CD4-positive, alpha-beta T cell treated with Interleukin-4 for 1 hour (primary cell): ENCODE results near the gene CHPT1.

Experiments
- DNase-seq, 2 donors: peaks; one replicate each; pipeline ENCODE4 v3.0.0-alpha.2; 2020 to 2022

CHPT1 gene

GRCh38 chr12:101768781-101769180 lies 71.3 kb downstream of the CHPT1 start:
- no peak for DNase-seq

GRCh38 chr12:101769865-101770264 lies 72.4 kb downstream of the CHPT1 start:
- DNase-seq: no peak

GRCh38 chr12:101772012-101772775 lies 74.8 kb downstream of the CHPT1 start:
- DNase-seq: no peak

- DNase-seq: peak; percentile 77 to 79
Observed at GRCh38 chr12:101773650-101774162, 76.3 kb downstream of the CHPT1 start.

GRCh38 chr12:101775816-101776215 lies 78.4 kb downstream of the CHPT1 start:
- DNase-seq: no peak

- DNase-seq: no peak
Observed at GRCh38 chr12:101777485-101777884, 80.0 kb downstream of the CHPT1 start.

GRCh38 chr12:101777978-101778377 lies 80.5 kb downstream of the CHPT1 start:
- DNase-seq: no peak
